Testis (tissue), 2 donors: ENCODE data around the gene RNF175.

Experiments
- CTCF ChIP-seq, 3 experiments: fragments of 450-650 bp in 2 of 3; fragments of 200-600 bp in 1 of 3; sonication (generic) in 1 of 3; IDR thresholded peaks; one replicate each; pipeline ENCODE4 v1.5.1; 2016 to 2019; ENCODE audit warnings: antibody characterized with exemption in 3 of 3, mild to moderate bottlenecking in 2 of 3, moderate library complexity in 1 of 3
- POLR2A ChIP-seq: fragments of 450-650 bp; IDR thresholded peaks from one replicate; pipeline ENCODE4 v1.6.1; 2017; ENCODE audit warnings: antibody characterized with exemption, mild to moderate bottlenecking, moderate library complexity

GRCh38 chr4:153787575-153787974 is 27.8 kb upstream of the RNF175 start:
- TF ChIP-seq POLR2A = no peak
- TF ChIP-seq CTCF (IDR thresholded peaks at IDR 0.05) = no peak
